Fibroblast of gingiva (primary cell): Measurements from ENCODE around the gene DNAH7.

Experiments
- DNase-seq: peaks from one replicate; pipeline ENCODE4 v3.0.0-alpha.2; 2011; ENCODE audit warnings: low read depth

DNAH7 gene

GRCh38 chr2:196077821-196078220 lies 9.2 kb upstream of the DNAH7 start:
- DNase-seq = peak; percentile 23

- peak; percentile 41 for DNase-seq
Measured at GRCh38 chr2:196076778-196077568, 8.3 kb upstream of the DNAH7 start.

- DNase-seq = no peak
Measured at GRCh38 chr2:196075196-196075595, 6.6 kb upstream of the DNAH7 start.

GRCh38 chr2:196074631-196075030 lies 6.0 kb upstream of the DNAH7 start:
- DNase-seq = no peak

- no peak for DNase-seq
Measured at GRCh38 chr2:196073521-196073920, 4.9 kb upstream of the DNAH7 start.

- DNase-seq = no peak
Measured at GRCh38 chr2:196067088-196067382, 1.6 kb downstream of the DNAH7 start.

- peak; percentile 23 for DNase-seq
Measured at GRCh38 chr2:196066291-196067087, 2.1 kb downstream of the DNAH7 start.

GRCh38 chr2:196063773-196064172 lies 4.9 kb downstream of the DNAH7 start:
- DNase-seq = no peak

GRCh38 chr2:196059491-196059960 lies 9.1 kb downstream of the DNAH7 start:
- DNase-seq = no peak

GRCh38 chr2:196054631-196055030 lies 14.0 kb downstream of the DNAH7 start:
- DNase-seq = no peak

- DNase-seq = peak; percentile 4
Measured at GRCh38 chr2:196046123-196046917, 22.3 kb downstream of the DNAH7 start.

- peak; percentile 16 for DNase-seq
Measured at GRCh38 chr2:196041786-196042185, 26.9 kb downstream of the DNAH7 start.

- no peak for DNase-seq
Measured at GRCh38 chr2:196040218-196040617, 28.4 kb downstream of the DNAH7 start.

GRCh38 chr2:196036442-196036841 lies 32.2 kb downstream of the DNAH7 start:
- DNase-seq = no peak

- DNase-seq = no peak
Measured at GRCh38 chr2:196018037-196018436, 50.6 kb downstream of the DNAH7 start.

- no peak for DNase-seq
Measured at GRCh38 chr2:196012314-196012713, 56.3 kb downstream of the DNAH7 start.

- DNase-seq = no peak
Measured at GRCh38 chr2:196000551-196000950, 68.1 kb downstream of the DNAH7 start.

GRCh38 chr2:195998070-195998469 lies 70.6 kb downstream of the DNAH7 start:
- DNase-seq = no peak

- DNase-seq = no peak
Measured at GRCh38 chr2:195995499-195995898, 73.1 kb downstream of the DNAH7 start.

GRCh38 chr2:195993623-195994022 lies 75.0 kb downstream of the DNAH7 start:
- no peak for DNase-seq

GRCh38 chr2:195985741-195986140 lies 82.9 kb downstream of the DNAH7 start:
- no peak for DNase-seq

- DNase-seq = no peak
Measured at GRCh38 chr2:195984923-195985726, 83.5 kb downstream of the DNAH7 start.
